HG02840 (cell line): ENCODE results near the gene DHCR7.

ENCODE experiments used
- ATAC-seq: cut with Tn5 transposase; IDR thresholded peaks from one replicate; pipeline ENCODE4 v1.9.1; 2021; ENCODE audit warnings: mild to moderate bottlenecking, moderate library complexity, moderate number of reproducible peaks; ENCODE audit not compliant: unreplicated experiment, low FRiP score

The DHCR7 gene

GRCh38 chr11:71388637-71389235 is 59.5 kb downstream of the DHCR7 start:
- no peak for ATAC-seq

DNA sequence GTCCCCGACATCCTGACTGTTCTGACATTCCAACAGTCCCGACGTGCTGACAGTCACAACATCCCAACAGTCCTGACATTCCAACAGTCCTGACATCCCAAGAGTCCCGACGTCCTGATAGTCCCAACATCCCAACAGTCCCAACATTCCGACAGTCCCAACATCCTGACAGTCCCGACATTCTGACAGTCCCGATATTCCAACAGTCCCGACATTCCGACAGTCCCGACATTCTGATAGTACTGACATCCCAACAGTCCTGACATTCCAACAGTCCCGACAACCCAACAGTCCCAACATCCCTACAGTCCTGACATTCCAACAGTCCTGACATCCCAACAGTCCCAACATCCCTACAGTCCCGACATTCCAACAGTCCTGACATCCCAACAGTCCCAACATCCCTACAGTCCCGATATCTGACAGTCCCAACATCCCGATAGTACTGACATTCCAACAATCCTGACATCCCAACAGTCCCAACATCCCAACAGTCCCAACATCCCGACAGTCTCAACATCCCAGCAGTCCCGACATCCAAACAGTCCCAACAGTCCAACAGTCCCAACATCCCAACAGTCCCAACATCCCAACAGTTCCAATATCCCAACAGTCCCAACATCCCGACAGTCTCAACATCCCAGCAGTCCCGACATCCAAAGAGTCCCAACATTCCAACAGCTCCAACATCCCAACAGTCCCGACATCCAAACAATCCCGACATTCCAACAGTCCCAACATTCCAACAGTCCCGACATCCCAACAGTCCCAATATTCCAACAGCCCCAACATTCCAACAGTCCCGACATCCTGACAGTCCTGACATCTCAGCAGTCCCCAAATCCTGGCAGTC is 60.2 kb downstream of the DHCR7 start:
- no peak for ATAC-seq

- no peak for ATAC-seq
Observed at GRCh38 chr11:71387200-71387599, 61.0 kb downstream of the DHCR7 start.

DNA sequence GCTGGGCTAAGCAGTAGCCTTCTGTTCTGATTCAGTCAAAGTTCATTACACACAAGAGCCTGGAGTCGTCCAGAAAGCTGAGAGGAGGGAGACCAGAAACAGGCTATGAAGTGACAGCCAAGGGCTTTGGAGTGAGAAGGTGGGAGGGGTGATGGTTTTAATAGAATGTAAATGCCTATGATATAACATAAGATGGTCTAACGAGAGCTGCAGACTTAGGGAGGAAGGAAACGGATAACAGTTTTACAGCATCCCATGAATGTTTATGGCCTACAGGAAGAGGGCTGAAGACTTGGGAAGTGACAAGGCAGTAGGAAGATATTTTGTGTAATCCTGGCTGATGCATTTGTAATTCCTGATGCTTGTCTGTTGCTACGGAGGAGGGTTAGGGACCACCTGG is 62.0 kb downstream of the DHCR7 start:
- ATAC-seq, result no peak

GRCh38 chr11:71385091-71385490 is 63.1 kb downstream of the DHCR7 start:
- ATAC-seq, result no peak

DNA sequence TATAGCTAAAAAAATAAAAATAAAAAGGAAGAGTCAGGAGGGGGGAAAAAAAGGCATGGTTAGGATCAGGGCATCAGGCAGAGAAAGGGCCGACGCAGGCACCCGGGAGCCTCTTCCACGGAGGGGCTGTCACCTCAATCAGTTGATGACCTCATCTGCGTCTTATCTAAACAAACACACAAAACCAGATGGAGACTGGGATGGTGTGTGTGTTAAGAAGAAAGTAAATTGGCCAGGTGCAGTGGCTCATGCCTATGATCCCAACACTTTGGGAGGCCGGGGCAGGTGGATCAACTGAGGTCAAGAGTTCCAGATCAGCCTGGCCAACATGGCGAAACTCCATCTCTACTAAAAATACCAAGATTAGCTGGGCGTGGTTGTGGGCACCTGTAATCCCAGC is 63.6 kb downstream of the DHCR7 start:
- ATAC-seq, result no peak
